ENCODE measurements around the gene MIA2. TPM values are rescaled to one million over a fixed set of nuclear protein-coding genes. Genes with fewer than 3 reads are reported as not detected.
A peak's percentile ranks its signal among the peaks of the same experiment; 100 is the strongest.

The MIA2 gene
- total RNA-seq, 1 experiment from 2014 or later, result 21.4 TPM

GRCh38 chr14:39384177-39384576 lies 150.5 kb downstream of the MIA2 start:
- DNase-seq (ENCODE audit: low read depth), result no peak

- DNase-seq (ENCODE audit: low read depth), result no peak
These were observed 159.6 kb downstream of the MIA2 start for GRCh38 chr14:39393289-39393688.

- DNase-seq (ENCODE audit: low read depth), result peak; percentile 4
These were observed 162.0 kb downstream of the MIA2 start for GRCh38 chr14:39395555-39396254.

GRCh38 chr14:39396448-39396847 lies 162.7 kb downstream of the MIA2 start:
- no peak for DNase-seq (ENCODE audit: low read depth)

DNA sequence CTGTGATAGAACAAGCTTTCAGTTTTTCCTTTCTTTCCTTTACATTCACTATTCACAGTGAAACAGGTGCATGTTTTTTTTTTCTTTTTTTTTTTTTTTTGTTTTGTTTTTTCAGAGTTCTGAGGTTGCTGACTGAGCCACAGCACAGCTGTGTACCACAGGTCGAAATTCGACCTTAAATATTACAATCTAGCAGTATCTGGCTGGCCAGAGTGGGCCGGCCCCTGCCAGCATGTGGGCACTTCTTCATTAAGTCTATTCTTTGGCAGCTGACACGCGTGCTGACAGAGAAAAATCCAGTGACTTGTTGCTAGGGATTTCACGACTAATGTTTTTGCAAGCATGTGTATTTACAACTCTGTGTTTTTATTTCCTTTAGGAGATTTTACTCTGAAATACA lies 164.7 kb downstream of the MIA2 start:
- DNase-seq (ENCODE audit: low read depth), result no peak

DNA sequence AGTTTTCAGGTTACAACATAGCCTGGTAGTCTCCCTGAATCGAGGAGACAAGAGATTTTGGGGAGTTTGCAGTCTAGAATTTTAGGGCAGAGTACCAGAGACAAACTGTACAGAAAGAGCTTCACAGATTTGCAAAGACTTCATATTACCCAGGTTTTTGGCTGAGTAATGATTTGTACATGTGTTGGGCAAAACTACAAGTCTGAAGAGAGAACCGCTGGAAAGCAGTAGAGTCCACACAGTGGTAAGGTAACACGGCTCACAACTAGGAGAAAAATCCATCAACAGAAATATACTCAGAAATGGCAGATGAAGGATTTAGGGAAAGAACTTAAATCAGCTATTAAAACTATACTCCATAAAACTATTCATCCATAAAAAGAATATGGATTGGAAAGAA lies 172.8 kb downstream of the MIA2 start:
- DNase-seq (ENCODE audit: low read depth), result no peak

GRCh38 chr14:39416072-39416471 lies 182.4 kb downstream of the MIA2 start:
- DNase-seq (ENCODE audit: low read depth), result no peak

GRCh38 chr14:39417014-39417413 lies 183.3 kb downstream of the MIA2 start:
- DNase-seq (ENCODE audit: low read depth), result peak; percentile 34

- DNase-seq (ENCODE audit: low read depth), result no peak
These were observed 185.6 kb downstream of the MIA2 start for GRCh38 chr14:39419272-39419671.

- no peak for DNase-seq (ENCODE audit: low read depth)
These were observed 188.5 kb downstream of the MIA2 start for GRCh38 chr14:39422243-39422642.

- no peak for DNase-seq (ENCODE audit: low read depth)
These were observed 190.1 kb downstream of the MIA2 start for GRCh38 chr14:39423793-39424192.

GRCh38 chr14:39425947-39426346 lies 192.2 kb downstream of the MIA2 start:
- no peak for DNase-seq (ENCODE audit: low read depth)

- peak; percentile 47 for DNase-seq (ENCODE audit: low read depth)
These were observed 192.9 kb downstream of the MIA2 start for GRCh38 chr14:39426605-39427004.

- DNase-seq (ENCODE audit: low read depth), result no peak
These were observed 194.4 kb downstream of the MIA2 start for GRCh38 chr14:39428118-39428517.

DNA sequence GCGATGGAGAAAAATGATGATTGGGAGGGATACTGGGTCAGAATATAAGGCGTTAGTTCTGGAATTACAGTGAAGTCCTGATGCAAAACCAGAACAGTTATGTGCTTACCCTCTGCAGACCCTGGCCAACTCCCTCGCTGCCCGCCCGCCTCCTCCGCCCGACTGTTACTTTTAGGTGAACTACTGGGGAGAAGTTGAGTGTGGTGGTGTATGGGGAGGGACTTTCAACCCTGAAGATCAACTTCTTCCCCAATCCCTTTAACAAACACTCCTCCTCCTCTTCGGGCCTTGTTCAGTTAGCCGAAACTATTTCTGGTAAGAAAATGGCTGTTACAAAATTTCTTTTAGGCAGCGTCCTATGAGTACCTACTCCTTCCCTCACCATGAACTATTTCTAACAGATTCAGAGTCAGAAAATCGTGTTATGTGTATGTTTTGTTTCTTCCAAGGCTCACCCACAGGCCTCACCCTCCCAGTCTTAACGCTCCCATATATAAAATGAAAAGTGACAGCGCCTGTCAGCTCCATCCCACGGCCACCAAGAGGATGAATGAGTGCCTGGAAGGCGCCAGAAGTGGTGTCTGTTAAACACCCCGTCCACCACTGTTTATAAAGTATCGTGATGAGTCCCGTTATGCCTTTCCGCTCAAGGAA lies 197.2 kb downstream of the MIA2 start:
- peak; percentile 6 for DNase-seq (ENCODE audit: low read depth)

DNA sequence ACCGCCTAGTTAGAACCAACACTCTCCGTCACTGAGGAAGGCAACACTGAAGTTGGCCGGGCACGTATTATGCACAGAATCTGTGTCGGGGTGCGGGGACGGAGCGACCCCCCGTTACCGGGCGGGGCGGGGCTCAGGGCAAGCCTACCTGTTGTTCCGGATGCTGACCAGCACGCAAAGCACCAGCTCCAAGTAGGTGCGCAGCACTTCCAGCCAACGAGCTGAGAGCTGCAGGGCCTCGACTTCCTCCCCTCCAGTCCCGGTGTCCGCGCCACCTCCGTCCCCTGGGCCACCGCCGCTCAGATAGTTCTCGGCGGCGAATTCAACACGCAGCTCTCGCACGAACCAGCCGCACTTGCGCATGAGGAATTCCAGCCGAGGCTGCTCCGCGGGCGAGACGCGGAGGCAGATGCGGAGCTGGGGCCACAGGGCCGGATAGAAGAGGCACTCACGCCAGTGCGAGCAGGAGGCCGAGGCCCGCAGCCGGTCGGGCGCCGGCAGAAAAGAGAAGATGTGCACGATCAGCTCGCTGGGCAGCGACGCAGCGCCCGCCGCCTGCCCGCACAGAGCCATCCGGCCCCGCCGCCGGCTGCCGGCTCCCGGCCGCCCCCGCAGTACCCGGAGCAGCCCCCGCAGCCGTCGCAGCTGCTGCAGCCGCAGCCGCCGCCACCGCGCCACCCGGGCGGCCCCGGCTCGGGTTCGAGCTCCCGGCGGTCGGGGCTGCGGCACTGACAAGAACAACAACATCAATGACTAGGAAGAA lies 197.9 kb downstream of the MIA2 start:
- peak; percentile 26 for DNase-seq (ENCODE audit: low read depth)

GRCh38 chr14:39432179-39432618 lies 198.5 kb downstream of the MIA2 start, which contains the start of gene FBXO33:
TSS of gene FBXO33 (minus strand) at chr14:39432433. CDS start at chr14:39432162, 271 bp downstream.
- DNase-seq (ENCODE audit: low read depth), result peak; percentile 92

- DNase-seq (ENCODE audit: low read depth), result peak; percentile 81
These were observed 199.1 kb downstream of the MIA2 start for GRCh38 chr14:39432619-39433451.

- no peak for DNase-seq (ENCODE audit: low read depth)
These were observed 199.7 kb downstream of the MIA2 start for GRCh38 chr14:39433452-39433813.

DNA sequence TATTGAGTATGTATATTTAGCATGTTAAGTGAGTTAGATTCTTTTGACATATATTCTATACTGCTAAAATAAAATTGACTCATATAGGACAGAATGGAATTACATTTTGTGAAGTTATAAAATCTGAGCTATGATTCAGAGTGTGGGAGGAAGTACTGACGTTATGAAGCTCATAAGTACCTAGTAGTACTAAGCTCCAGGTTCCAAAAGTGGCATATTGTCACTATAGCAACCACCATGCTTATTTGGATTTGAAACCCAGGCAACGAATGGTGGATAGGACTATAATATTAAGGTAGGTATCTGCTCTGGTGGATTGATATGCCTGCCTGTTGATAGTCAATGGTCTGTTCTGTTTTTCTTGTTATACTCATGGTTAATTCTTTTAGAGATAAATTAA lies 200.7 kb downstream of the MIA2 start:
- no peak for DNase-seq (ENCODE audit: low read depth)

DNA sequence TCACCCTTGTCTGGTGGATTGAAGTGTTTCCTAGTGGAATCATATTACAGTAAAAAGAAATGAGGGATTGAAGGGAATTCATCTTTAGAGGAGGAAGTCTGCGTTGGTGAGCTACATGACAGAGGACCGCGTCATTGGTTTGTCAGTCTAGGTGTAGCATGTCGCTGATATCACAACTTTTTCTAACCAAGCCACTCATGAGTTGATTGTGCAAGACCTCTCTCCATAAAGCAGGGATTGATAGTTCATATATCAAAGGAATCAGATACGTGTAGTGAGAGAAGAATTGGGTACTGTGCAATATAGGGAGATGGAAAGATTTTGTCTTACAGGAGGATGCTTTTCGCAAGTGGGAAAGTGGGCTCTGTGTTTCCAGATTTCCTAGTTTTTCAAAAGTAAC lies 201.5 kb downstream of the MIA2 start:
- DNase-seq (ENCODE audit: low read depth), result no peak

Data from RPMI7951 (cell line).